ENCODE data around the gene INO80C.

The INO80C gene

DNA sequence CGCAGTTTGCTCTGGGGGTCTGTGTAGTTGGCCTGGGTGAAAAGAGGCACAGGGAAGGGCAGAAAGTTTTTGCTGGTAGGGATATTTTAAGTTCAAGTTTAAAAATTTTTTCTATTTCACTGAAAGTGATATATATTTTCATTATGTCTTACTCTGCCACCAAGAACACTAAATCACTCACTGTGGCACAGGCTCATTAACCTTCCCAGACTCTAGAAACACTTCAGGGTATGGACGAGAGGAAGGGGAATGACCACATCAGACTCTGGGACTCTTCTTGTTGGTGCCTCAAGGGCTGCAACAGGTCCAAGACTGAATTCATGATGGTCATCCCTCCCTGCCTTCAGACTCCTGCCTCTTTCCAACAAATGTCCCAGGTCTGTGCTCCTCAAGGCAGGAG, 29.0 kb downstream of the INO80C start:
- DNase-seq (ENCODE audit: low read depth) = no peak
- H3K4me3 ChIP-seq (replicated peaks; ENCODE audit: low read depth, low read length) = no peak overlapping the region
- TF ChIP-seq, protein P1, sequence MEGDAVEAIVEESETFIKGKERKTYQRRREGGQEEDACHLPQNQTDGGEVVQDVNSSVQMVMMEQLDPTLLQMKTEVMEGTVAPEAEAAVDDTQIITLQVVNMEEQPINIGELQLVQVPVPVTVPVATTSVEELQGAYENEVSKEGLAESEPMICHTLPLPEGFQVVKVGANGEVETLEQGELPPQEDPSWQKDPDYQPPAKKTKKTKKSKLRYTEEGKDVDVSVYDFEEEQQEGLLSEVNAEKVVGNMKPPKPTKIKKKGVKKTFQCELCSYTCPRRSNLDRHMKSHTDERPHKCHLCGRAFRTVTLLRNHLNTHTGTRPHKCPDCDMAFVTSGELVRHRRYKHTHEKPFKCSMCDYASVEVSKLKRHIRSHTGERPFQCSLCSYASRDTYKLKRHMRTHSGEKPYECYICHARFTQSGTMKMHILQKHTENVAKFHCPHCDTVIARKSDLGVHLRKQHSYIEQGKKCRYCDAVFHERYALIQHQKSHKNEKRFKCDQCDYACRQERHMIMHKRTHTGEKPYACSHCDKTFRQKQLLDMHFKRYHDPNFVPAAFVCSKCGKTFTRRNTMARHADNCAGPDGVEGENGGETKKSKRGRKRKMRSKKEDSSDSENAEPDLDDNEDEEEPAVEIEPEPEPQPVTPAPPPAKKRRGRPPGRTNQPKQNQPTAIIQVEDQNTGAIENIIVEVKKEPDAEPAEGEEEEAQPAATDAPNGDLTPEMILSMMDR (IDR thresholded peaks at IDR 0.05; ENCODE audit: low read length, missing control alignments) = no peak

- H3K4me3 ChIP-seq (replicated peaks; ENCODE audit: low read depth, low read length) = no peak overlapping the region
- no peak for DNase-seq (ENCODE audit: low read depth)
- TF ChIP-seq, protein P1 (IDR thresholded peaks at IDR 0.05; ENCODE audit: low read length, missing control alignments) = no peak
Measured at GRCh38 chr18:35467624-35468016, 30.1 kb downstream of the INO80C start.

GRCh38 chr18:35466815-35467623, 30.7 kb downstream of the INO80C start:
- peak; percentile 45 for DNase-seq (ENCODE audit: low read depth)

DNA sequence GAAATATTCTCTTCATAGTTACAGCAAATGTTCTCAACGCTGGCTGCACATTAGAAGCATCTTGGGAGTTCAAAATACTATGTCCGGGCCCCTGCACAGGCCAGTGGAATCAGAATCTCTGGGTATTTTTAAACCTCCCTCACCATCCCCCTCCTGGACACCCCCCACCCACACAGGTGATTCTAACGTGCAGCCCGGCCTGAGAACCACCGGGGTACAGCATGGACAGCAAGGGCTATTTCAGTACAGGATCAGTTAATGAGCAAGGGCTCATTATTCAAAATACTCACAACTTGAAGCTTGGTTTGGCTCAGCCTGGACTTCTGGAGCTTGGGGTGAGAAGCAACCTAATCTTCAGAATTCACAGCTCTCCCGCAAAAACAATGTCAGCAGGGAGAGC, 31.4 kb downstream of the INO80C start:
- no peak overlapping the region for H3K4me3 ChIP-seq (replicated peaks; ENCODE audit: low read depth, low read length)
- DNase-seq (ENCODE audit: low read depth) = no peak
- TF ChIP-seq, protein P1 (IDR thresholded peaks at IDR 0.05; ENCODE audit: low read length, missing control alignments) = no peak

More at GRCh38 chr18:35466815-35467623, 30.7 kb downstream of the INO80C start:
- TF ChIP-seq, protein P1 (IDR thresholded peaks at IDR 0.05; ENCODE audit: low read length, missing control alignments) = no peak
- no peak overlapping the region for H3K4me3 ChIP-seq (replicated peaks; ENCODE audit: low read depth, low read length)

DNA sequence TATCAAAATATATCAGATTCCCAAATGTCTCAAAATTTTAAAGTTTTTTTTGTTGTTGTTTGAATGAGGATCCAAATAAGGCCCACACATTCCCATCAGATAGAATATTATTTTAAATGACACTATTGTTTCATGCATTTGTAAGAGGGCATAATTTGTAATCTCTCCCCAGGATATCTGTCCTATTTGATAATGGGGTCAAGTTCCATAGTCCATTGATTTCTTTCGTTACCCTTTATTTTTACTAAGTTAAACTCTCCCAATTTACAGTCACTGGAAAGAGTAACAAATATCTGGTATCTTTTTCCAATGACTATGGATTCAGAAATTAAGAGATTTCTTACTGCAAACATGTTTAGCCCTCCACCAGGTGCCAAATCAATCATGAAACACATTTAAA, 32.4 kb downstream of the INO80C start:
- TF ChIP-seq, protein P1 (IDR thresholded peaks at IDR 0.05; ENCODE audit: low read length, missing control alignments) = no peak
- DNase-seq (ENCODE audit: low read depth) = no peak
- no peak overlapping the region for H3K4me3 ChIP-seq (replicated peaks; ENCODE audit: low read depth, low read length)

- TF ChIP-seq, protein P1 (IDR thresholded peaks at IDR 0.05; ENCODE audit: low read length, missing control alignments) = no peak
- H3K4me3 ChIP-seq (replicated peaks; ENCODE audit: low read depth, low read length) = no peak overlapping the region
- DNase-seq (ENCODE audit: low read depth) = no peak
Measured at GRCh38 chr18:35464831-35465279, 32.9 kb downstream of the INO80C start.

DNA sequence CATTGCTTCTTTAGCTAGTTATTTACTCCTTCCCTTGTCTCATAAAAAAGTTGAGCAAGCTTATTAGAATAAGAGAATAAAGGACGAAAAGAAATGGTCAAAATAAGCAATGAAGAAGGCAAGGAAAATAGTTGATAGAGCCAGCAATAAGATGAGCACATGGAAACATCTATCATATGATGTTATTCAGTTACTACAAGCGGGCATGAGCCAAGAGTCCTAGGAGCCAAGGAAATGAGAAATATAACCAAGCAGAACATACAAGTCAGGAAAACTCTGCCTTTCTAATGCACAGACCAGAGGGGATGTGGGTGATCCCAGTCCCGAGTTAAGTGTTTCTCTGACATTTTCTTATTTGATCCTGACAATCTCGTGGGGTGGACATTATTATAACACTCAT, 33.9 kb downstream of the INO80C start:
- TF ChIP-seq, protein P1 (IDR thresholded peaks at IDR 0.05; ENCODE audit: low read length, missing control alignments) = no peak
- H3K4me3 ChIP-seq (replicated peaks; ENCODE audit: low read depth, low read length) = no peak overlapping the region
- no peak for DNase-seq (ENCODE audit: low read depth)

Data from fibroblast of pulmonary artery (primary cell).